ENCODE measurements around the gene SCGN.
A peak's percentile ranks its signal among the peaks of the same experiment; 100 is the strongest.

SCGN gene, protein sequence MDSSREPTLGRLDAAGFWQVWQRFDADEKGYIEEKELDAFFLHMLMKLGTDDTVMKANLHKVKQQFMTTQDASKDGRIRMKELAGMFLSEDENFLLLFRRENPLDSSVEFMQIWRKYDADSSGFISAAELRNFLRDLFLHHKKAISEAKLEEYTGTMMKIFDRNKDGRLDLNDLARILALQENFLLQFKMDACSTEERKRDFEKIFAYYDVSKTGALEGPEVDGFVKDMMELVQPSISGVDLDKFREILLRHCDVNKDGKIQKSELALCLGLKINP

DNA sequence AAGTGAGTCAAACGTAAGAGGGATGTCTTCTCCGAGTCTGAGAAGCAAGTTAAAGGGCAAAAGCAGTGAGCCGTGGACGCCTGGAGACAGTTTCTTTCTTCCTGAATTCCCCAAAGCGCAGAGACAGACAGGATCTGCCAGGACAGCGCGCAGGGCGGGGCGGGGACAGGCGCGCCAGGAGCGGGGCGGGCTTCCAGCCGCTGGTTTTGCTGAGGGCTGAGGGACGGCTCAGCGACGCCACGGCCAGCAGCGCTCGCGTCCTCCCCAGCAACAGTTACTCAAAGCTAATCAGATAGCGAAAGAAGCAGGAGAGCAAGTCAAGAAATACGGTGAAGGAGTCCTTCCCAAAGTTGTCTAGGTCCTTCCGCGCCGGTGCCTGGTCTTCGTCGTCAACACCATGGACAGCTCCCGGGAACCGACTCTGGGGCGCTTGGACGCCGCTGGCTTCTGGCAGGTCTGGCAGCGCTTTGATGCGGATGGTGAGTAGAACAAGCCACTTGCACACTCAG is at the start of gene SCGN:
SCGN (plus strand) TSS at position 209 of the 509 bp plus-strand sequence; CDS start at position 398, 189 bp downstream.
- peak in 1 of 2 donors; percentile 30 for DNase-seq (ENCODE audit: low read depth in 2 of 2)

DNA sequence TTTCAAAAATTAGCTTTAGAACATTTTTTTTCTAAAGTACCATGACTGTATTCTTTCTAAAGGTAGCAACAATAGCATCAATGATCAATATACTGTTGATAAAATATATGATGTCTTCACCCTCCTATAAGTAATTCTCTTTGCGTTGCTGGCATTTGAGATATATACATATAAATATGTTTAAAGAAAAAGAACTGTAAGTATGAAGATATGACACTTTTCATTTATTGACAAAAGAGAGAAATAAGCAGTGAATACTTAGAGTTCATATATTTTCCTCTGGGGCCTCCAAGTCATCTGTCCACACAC is 49.4 kb upstream of the SCGN start:
- DNase-seq (ENCODE audit: low read depth in 2 of 2) = no peak

DNA sequence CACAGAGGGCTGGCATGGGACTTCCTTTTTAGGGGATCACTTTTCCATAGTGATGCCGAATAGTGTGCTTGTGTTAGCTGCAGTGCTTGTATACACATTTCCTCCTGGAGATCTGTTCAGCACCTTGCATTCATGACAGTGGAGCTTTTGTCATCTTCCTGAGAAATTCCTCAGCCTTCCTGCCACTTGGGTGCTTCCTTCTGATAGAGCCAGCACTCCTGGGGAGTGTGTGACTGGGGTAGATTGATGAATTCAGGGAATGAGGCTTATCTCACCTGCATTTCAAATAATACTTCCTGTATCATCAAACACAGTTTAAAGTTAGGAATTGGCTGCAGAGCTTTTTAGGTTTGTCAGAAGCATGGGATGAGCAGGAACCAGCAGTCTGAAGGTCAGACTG is 48.8 kb upstream of the SCGN start:
- no peak for DNase-seq (ENCODE audit: low read depth in 2 of 2)

DNA sequence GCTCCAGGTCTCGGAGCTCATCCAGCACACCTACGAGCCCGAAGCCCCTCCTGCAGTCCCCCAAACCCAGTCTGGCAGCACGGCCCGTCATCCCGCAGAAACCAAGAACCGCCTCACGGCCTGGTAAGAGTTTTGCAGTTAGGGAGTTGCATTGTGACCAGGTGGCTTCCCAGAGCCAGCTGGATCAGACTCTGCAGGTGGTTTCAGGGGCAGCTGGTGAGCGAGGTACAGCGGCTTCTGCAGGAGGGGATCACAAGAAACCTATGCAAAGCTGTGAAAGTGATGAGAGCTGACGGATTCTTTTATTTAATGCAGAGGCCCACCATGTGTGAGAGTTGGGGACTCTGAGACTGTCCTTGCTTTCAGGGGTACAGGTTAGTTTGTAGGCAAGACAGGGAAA is 45.9 kb upstream of the SCGN start:
- no peak for DNase-seq (ENCODE audit: low read depth in 2 of 2)

DNA sequence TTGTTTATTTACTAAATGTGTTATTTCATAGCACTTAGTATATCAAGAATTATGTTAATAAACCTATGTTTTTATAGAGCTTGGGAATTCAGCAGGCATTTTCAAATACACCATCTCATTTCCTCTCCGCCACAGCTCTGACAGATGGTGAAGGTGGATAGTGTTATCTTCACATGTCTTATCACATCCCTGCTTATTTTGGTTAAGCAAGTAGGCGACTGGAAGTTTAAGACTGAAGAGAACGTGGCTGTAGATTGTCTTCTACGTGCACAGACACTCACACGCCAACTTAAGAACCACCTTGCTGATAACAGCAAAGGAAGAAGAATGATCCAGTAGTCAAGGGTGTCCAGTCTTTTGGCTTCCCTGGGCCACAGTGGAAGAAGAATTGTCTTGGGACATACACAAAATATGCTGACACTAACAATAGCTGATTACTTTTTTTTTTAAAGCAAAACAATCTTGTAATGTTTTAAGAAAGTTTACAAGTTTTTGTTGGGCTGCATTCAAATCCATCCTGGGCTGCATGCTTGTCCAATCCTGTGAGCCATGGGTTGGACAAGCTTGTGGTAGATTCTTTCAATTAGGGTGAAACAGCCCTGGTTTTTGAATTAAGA is 43.3 kb upstream of the SCGN start:
- no peak for DNase-seq (ENCODE audit: low read depth in 2 of 2)

DNA sequence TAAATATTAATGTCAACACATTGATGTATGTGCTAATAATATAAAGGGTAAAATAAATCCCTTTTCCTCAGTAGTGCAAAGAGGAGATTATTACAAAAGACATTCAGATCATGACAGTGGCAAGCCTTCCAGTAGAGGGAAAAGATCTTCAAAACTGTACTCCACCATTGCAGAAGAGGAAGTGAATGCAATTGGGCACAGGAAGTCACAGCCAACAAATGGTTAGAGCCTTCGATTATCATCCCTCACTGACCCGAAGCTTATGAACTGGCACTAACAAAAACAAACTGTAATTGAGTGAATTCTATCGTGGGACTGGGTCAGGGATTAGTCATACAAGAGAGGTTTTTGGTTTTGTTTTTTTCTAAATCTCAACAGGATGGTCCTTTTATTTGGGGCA is 39.3 kb upstream of the SCGN start:
- no peak for DNase-seq (ENCODE audit: low read depth in 2 of 2)

DNA sequence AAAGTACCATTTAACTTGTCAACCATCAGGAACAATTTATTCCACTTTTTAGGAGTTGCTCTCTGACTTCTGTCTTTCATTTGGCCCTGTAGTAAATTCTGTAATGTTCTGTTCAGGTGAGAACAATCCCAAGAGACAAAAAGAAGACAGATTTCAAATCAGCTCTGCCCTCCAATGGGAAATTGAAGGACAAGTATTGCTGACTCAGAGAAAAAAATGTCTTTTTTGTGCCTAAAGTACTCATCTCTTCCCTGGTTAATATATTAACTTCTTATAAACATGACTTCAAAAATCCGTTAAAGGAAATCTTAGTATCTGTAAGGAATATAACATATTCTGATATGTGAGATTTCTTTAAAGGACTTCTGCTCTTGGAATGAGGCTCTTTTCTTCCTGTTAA is 38.6 kb upstream of the SCGN start:
- DNase-seq (ENCODE audit: low read depth in 2 of 2) = no peak

DNA sequence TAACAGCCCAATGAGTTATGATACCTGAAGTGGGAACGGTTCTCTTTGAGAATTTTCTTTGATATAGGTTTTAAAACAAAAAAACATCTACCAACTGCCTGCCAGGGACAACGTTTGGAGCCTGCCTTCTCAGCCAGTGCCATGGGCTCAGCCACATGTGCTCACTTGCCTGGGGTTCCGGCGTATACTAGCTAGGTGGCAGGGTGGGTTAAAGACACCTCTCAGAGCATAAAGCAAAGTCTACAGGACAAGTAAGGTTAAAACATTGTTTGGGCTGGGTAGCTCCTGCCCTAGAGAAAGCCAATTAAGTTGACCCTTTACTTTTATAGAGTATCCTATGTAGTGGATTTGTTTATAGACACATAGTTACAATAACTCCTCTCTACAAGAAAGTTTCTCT is 38.0 kb upstream of the SCGN start:
- DNase-seq (ENCODE audit: low read depth in 2 of 2) = no peak

DNA sequence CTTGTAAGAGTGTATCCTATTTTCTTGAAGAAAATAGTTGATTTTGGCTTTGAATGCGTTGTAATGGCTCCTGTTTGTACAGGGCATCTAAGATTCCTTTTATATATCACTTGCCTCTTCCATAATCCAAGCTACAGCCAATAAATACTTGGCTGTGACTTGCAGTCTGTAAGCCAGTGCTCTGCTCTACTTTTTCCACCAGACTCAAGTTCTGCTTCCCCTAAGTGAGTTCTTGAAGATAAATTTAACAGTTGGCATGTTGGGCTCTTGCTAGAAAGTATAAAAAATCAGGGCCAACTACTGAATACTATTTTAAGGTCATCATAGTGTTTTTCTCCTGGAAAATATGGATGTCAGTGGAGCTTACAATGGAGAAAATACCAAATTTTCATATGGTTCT is 36.5 kb upstream of the SCGN start:
- DNase-seq (ENCODE audit: low read depth in 2 of 2) = no peak

DNA sequence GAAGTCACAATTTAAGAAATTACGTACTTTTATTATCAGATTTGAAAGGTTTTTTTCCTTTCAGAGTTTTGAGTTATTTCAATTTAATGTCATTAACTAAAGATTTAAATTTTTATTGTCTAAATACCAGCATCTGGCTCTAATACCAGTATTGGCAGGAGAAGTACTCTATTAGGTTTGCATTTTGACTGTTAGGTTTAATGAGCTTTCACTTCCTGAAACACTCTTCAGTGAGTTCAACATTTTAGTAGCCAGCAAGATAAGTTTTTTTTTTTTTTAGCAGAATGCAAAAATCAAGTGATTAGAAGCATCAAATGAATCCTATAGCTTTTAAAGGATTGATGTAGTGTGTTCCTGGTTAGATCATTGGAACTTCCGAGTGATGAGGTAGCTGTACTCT is 34.0 kb upstream of the SCGN start:
- DNase-seq (ENCODE audit: low read depth in 2 of 2) = no peak

DNA sequence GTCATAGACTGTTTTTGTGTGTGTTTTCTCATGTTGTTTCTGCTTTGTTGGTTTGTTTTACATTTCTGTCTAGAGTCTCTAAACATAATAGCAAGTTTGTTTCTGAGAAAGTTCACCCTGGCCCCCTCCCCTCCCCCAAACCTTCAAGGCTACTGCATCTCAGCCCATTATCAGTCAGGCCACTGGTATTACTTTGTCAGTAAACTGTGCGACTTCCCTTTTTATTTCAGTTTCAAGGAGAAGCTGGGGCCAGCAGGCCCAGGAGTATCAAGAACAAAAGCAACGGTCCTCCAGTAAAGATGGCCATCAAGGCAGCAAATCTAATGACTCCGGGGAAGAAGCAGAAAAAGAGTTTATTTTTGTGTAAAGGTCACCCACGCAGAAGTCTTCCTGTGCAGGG is 32.8 kb upstream of the SCGN start:
- no peak for DNase-seq (ENCODE audit: low read depth in 2 of 2)

DNA sequence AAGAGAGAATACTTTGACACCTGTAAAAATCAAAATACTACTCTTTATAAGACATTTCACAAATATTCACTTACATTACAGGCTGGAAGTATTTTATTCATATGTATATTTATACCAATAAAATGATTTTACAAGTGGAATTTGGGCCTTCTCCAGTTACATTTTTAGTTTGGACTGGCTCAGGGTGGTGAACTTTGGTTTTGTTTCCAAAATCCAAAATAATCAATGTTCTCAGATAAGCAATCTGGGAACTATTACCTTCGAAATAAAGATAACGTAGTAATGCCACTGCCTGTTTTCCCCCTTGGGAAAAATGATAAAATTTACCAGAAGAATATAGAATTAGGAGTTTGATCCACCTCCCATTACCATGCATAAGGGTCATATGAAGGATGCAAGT is 31.6 kb upstream of the SCGN start:
- DNase-seq (ENCODE audit: low read depth in 2 of 2) = no peak

DNA sequence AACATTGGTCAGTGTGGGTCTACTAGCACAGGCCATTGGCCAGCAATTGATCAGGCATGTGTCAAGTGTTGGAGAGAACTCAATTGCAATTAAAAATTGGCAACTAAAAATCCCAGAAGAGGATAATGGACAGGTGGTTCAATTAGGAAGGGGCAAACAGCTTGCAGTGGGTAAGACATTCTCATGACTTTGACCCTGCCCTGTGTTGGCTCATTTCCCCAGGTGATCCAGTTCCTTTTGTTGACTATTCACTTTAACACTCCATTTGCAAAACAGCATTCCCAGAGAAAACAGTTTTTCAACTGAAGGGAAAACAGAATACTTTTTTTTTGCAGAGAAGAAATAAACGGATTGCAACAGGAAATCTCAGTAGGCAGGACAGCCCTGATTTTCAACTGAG is 28.9 kb upstream of the SCGN start:
- DNase-seq (ENCODE audit: low read depth in 2 of 2) = no peak

DNA sequence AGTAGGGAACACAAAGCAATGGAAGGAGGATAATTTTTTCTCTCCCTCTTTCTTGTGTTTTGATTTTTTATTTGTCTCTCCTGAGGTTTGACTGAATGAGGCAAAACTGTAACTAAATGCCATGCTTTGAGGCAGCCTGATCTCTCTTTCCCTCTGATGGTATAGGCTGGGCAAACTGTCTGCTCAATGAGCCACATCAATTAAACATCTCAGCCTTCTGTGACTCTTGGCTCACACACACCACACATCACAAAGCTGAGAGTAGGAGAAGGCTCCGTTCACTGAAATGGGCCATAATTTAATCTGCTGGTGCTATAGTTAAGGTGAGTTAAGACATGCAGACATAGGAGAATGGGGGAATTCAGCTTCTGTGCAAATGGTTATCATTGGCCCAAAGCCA is 28.1 kb upstream of the SCGN start:
- no peak for DNase-seq (ENCODE audit: low read depth in 2 of 2)

DNA sequence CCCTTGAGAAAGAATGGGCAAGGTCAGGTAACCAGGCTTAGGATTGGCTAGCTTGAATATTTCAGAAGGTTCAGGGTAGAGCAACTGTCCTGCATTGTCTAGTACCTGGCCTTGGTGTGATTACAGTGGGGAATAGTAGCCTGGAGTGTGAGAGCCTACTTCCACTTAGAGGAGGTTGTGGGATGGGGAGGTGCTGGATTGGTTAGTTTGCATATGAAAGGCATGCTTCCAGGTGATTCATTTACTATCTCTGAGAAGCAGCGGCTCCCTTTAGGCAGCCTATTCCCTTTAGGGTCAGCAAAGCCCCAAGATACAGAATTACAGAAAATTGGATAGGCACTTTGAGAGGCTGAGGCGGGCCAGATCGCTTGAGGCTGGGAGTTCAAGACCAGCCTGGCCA is 25.0 kb upstream of the SCGN start:
- no peak for DNase-seq (ENCODE audit: low read depth in 2 of 2)

DNA sequence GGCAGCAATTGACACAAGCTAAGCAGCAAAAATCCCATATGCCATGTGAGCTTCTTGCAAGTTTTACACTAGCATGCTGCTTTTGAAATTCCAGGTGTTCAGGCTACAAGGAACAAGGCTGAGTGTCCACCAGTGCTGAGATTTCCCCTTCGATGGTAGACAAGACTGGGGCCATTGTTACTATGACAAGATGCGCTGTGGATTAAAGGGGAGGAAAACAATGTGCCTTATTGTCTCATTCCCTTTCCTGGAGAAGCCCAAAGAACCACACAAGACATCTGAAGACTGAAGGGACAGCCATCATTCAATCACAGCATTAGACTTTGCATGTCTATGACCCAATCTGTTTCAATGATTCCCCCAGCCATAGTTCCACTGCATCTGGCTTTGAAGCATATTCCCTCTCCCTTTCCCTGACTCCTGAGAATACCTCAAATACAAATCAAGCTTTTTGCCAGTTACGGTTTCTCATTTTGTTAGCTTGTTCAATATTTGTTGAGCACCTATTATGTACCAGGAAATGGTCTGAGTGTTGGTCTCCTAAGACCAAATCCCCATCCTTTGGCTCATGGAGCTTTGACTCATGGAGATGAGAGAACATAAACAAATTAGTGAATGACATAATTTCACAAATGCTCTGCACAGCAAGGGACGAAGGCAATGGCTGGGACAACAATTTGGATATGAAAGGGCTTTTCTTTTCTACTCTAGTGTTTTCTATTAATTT is 23.4 kb upstream of the SCGN start:
- no peak for DNase-seq (ENCODE audit: low read depth in 2 of 2)

DNA sequence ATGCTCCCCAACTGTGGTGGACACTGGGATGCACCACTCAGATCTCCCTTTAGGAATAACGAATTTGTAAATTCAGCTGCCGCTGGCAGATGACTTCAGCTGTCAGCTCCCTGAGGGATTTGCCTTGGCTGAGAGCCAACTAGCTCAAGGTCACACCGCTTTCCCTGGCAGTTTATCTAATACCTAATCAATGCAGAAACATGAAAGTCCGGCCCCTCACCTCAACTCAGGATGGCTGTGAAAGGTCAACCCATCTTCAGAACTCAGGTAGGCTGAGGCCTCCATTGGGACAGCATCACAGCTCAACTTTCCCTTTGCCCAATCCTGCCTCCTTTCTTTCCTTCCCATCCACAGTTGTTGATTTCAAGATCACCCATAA is 22.8 kb upstream of the SCGN start:
- DNase-seq (ENCODE audit: low read depth in 2 of 2) = no peak

DNA sequence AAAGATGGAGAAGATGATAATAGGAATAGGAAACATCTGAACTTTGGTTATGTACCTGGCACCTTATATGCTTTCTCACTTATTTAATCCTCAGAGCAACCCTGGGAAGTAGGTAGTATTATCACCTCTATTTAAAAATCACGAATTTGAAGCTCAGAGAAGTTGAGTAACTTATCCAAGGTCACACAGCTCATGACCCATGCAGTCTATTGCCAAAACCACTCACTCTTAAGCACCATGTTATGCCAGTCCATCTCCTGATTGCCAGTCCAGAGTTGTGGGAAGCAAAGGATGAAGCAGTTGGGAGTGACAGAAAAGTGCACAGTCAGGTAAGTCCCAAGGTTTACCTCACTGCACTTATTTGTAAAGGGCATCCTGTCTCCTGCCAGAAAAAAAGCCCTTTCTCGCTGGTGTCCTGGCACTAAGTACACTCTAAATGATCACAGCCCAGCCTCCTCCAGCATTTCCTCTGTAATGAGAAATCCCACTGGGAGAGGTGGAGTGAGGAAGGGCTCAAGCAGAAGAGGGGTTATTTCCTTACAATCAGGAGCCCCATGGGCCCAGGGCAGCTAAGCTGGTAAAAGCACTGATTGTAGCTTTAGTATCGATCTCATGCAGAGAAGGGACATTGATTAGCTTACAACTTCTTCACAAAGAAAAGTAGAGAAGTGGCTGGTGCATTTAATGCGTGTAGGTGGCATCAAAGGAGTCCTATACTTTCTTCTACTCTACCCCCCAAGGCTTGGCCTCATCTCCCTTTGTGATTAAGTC is 21.3 kb upstream of the SCGN start:
- DNase-seq (ENCODE audit: low read depth in 2 of 2) = no peak

DNA sequence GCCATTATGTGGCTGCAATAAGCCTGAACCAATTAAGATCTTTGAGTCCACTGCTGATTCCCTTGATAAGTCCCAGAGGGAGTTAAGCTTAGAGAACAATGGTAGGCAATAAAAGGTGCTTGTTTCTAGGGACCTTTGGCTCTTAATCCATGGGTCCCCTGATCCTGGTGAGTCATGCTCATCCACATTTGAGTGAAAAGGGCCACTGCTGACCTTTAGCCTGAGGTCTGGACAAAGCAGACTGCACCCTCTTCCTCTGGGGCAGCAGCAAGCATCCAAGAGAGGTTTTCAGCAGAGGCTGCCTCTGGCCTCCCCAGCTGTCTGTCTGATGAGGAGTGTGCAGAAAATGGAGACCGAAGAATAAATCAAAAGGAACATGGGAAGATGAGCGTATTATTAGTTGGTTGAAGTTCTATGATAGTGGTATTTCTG is 16.1 kb upstream of the SCGN start:
- DNase-seq (ENCODE audit: low read depth in 2 of 2) = no peak

DNA sequence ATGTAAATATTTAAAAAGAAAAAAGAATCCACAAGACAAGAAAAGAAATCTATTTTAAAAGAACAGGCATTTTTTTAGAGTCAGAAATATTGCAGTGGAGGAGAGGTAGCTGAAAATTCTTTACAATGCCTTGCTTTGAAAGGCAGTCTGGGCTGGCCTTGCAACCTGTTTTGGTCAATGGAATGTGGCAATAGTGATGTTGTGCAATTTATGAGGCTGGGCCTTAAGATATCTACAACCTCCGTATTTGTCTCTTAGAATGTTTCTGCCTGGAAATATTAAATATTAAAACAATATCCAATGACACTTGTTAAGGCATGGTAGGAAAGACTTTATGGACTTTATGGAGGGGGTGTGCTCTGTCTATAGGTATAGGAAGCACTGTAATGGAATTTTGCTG is 14.8 kb upstream of the SCGN start:
- no peak for DNase-seq (ENCODE audit: low read depth in 2 of 2)

DNA sequence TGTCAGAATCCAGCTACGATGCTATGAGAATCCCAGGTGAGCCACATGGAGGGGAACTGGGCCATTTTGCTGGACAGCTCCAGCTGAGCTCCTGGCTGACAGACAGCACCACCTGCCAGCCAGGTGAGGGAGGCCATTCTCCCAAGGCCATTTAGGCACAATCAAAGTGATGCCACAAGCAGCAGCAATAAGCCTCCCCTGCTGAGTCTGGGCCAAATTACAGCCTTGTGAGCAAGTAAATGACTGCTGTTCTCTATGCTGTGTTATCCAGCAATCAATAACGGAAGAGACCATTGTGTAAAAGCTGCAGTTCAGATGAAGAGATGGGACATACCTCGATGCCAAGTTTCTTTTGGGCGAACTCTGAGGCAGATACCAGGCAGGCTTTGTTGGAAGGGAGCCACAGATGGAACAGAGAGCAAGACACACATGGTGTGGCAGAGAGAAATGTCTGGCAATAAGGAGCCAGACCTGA is 14.0 kb upstream of the SCGN start:
- no peak for DNase-seq (ENCODE audit: low read depth in 2 of 2)

DNA sequence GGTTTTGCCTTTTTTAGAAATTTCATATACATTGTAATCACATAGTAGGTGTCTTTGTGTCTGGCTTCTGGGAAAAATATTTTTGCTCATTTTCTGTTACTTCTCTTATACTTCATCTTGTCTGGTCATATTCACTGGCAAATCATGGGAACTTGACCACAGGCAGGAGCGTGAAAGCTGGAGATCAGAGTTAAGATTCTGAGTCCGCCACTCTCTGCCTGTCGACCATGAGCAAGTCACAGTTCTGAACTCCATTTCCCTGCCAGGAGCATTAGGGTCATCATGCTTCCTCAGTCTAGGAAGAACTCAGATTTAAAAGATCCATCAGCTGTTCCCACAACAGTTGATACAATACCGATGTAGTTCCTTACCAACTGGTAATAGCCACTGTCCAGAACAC is 12.4 kb upstream of the SCGN start:
- DNase-seq (ENCODE audit: low read depth in 2 of 2) = no peak
